Bronchial epithelial cell (primary cell): ENCODE data around the gene NTSR1. TPM values are rescaled to one million over a fixed set of nuclear protein-coding genes. Genes with fewer than 3 reads are reported as not detected.

Experiments
- DNase-seq: peaks from one replicate; pipeline ENCODE4 v3.0.0-alpha.2; 2010; ENCODE audit warnings: low read depth
- FAIRE-seq: peaks from 2 replicates; lab custom pipeline; 2011; peaks lifted over from hg19 to GRCh38; lab: Jason Lieb, UNC
- H3K27me3 ChIP-seq: 2 replicates; pipeline ENCODE4 v1.5.1; 2011; ENCODE audit warnings: low read length; ENCODE audit not compliant: control insufficient read depth, insufficient read depth
- H3K36me3 ChIP-seq: 2 replicates; pipeline ENCODE4 v1.5.1; 2011; ENCODE audit warnings: low read length; ENCODE audit not compliant: control insufficient read depth, insufficient read depth
- H3K4me3 ChIP-seq: 2 replicates; pipeline ENCODE4 v1.5.1; 2011; ENCODE audit warnings: mild to moderate bottlenecking, low read depth, low read length, control low read depth
- total RNA-seq: library from RNA; depleted of rRNA; stranded (reverse); fragments of >200 nt; gene quantifications from 2 replicates; pipeline ENCODE4 v1.2.1, GENCODE V29; 2014
- TF ChIP-seq, protein P1 (sequence below): IDR thresholded peaks from 2 replicates; pipeline ENCODE4 v1.5.1; 2011; ENCODE audit warnings: mild to moderate bottlenecking, moderate library complexity, low read length, control low read depth, inconsistent platforms; ENCODE audit not compliant: insufficient read depth, severe bottlenecking

Gene NTSR1
- total RNA-seq, 1 donor from 2014 or later, result not detected

DNA sequence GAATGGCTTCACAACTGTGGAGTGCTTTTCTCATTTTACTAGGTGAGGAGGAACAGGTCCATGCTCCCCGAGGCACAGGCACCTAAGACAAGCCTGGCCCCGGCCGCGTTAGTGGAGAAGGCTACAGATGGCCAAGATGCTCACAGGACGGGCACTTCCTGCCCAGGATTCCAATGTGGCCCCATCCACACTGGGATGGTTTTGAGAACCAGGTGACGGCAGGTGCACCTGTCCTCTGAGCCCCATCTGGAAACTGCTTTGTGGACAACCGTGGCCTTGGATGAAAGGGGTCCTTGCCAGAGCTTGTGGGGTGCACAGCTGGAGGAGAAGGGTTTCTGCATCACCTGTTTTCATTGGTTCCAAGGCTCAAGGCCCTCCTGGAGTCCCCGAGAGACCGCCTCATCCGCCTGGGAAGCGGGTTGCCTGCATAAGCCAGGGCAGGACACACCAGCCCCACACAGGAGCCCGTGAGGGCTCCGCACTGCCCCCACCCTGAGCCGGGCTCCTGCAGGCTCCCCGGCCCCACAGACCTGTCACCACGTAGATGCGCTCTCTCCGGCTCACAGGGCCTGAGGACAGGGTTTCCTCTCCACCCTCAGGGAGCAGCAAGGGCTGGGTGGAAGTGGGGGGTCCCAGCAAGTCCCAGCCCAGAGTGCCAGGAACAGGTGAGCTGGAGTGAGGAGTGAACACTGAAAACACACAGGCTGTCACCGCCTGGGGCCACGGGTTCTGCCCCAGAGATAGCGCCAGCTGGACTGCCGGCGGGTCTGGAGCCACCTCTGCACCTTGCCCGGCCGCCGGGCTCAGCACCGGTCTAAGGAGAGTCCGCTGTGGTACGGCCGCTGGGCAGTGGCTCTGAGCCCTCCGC is 18.3 kb downstream of the NTSR1 start:
- FAIRE-seq (no peak), DNase-seq (no peak)
- H3K36me3 ChIP-seq, result no peaks in the 10 kb centered on the region
- H3K27me3 ChIP-seq, result peaks cover 36% of the 10 kb centered on the region
- no peak overlapping the region for H3K4me3 ChIP-seq
- TF ChIP-seq, protein P1, sequence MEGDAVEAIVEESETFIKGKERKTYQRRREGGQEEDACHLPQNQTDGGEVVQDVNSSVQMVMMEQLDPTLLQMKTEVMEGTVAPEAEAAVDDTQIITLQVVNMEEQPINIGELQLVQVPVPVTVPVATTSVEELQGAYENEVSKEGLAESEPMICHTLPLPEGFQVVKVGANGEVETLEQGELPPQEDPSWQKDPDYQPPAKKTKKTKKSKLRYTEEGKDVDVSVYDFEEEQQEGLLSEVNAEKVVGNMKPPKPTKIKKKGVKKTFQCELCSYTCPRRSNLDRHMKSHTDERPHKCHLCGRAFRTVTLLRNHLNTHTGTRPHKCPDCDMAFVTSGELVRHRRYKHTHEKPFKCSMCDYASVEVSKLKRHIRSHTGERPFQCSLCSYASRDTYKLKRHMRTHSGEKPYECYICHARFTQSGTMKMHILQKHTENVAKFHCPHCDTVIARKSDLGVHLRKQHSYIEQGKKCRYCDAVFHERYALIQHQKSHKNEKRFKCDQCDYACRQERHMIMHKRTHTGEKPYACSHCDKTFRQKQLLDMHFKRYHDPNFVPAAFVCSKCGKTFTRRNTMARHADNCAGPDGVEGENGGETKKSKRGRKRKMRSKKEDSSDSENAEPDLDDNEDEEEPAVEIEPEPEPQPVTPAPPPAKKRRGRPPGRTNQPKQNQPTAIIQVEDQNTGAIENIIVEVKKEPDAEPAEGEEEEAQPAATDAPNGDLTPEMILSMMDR, result no peak

DNA sequence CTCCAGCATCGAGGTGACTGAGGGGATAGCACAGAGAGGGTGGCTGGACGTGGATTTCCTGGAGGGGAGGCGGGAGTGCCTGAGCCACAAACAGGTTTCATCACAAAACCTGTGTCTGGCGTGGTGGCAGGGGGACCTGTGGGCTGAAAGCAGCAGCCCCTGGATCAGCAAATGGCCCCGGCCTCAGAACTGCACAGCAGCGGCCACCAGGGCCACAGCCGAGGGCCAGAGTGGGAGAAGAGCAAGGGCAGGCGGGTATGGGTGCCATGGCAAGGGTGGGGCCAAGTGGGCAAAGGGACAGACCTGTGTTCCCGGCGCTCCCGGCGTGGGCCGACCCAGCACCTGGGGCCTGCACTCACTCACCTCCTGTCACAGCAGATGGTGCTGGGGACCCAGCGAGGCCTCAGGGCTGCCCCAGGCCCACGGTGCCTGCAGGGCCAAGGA is 19.0 kb downstream of the NTSR1 start:
- peaks cover 33% of the 10 kb centered on the region for H3K27me3 ChIP-seq
- no peak for DNase-seq
- TF ChIP-seq, protein P1, result no peak
- H3K4me3 ChIP-seq, result no peak overlapping the region
- no peaks in the 10 kb centered on the region for H3K36me3 ChIP-seq
- FAIRE-seq, result no peak

DNA sequence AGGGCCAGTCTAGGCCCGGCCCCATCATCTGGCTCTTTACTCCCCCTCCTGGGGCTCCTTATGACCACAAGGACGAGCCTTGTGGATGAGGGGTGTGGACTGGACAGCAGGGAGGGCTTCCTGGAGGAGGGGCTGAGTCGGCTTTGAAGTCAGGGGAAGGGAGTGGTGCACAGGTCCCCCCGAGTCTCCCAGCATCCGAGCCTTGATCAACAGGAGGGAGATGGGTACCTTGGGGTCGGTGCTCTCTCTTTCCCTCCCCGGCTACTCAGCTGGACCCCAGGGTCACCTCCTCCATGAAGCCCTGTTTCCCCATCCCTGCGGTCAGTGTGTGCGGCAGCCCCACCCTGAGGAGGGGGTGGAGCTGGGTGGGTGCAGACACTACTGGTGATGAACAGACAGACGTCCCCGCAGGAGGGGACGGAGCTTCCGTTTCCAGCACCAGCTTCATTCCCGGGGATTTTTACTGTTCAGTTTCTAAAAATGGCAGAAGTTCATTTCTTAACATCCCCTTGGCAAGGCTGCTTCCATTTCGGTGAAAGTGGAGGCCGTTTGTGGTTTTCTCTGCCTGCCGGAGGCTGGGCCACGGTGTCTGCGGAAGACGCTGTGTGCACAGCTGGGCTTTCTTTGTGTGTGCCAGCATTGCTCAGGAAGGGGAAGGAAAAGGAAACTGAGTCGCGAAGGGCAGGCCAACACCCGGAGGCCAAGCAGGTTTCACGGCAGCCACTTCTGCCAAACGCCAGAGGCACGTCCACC is 19.6 kb downstream of the NTSR1 start:
- DNase-seq (no peak), FAIRE-seq (no peak)
- TF ChIP-seq, protein P1, result no peak
- H3K36me3 ChIP-seq, result no peaks in the 10 kb centered on the region
- peaks cover 31% of the 10 kb centered on the region for H3K27me3 ChIP-seq
- no peak overlapping the region for H3K4me3 ChIP-seq

DNA sequence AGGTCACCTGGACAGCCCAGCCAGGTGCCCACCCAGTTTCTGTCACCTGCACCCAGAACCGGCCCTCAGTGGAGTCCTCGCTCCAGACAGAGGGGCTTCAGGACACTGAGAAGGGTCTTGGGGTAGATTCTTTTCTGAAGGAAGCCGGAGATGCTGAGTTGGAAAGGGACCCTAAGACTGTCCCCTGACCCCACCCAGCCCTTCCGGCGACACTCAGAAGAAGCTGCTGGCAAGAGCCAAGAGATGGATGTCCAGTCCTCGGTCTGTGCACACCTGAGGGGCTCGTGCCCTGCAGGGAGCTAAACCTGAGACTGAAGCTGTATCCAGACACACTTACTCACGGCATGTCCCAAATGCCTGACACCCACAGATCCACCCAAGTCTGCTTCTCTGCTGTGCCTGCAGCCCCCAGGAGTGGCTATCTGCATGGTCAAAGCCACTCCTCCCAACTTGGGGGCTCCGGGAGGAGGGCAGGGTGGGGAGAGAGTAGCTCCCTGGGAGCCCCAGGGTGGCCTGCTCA is 20.2 kb downstream of the NTSR1 start:
- no peak overlapping the region for H3K4me3 ChIP-seq
- DNase-seq (no peak), FAIRE-seq (peak; percentile 18)
- peaks cover 28% of the 10 kb centered on the region for H3K27me3 ChIP-seq
- no peaks in the 10 kb centered on the region for H3K36me3 ChIP-seq
- TF ChIP-seq, protein P1, result no peak

DNA sequence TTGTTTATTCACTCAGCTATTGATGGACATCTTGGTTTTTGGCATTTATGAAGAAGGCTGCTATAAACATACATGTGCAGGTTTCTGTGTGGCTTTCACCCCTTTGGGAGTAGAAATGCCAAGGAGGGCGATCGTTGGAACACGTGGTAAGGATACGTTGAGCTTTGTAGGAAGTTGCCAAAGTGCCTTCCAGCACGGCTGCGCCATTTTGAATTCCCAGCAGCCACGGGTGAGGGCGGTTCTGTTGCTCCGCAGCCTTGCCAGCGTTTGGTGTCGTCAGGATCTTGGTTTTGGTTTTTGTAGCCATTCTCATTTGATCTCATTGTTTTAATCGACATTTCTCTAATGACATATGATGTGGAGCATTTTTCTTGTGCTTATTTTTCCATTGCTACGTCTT is 21.8 kb downstream of the NTSR1 start:
- no peaks in the 10 kb centered on the region for H3K36me3 ChIP-seq
- FAIRE-seq (no peak), DNase-seq (no peak)
- no peak overlapping the region for H3K4me3 ChIP-seq
- H3K27me3 ChIP-seq, result peaks cover 20% of the 10 kb centered on the region
- TF ChIP-seq, protein P1, result no peak
